IPS-20b (cell line): ENCODE measurements around the gene FBN1.

Source experiments
- H3K27ac ChIP-seq: one replicate; pipeline ENCODE4 v1.5.1; 2013; ENCODE audit warnings: low read length
- H3K27me3 ChIP-seq: 2 replicates; pipeline ENCODE4 v1.6.1; 2013; ENCODE audit warnings: mild to moderate bottlenecking, low read length, inconsistent platforms; ENCODE audit not compliant: insufficient read depth
- H3K36me3 ChIP-seq: 2 replicates; pipeline ENCODE4 v1.6.1; 2013; ENCODE audit warnings: low read depth, mild to moderate bottlenecking, inconsistent platforms, low read length, moderate library complexity; ENCODE audit not compliant: insufficient read depth
- H3K4me1 ChIP-seq: 2 replicates; pipeline ENCODE4 v1.6.1; 2013; ENCODE audit warnings: mild to moderate bottlenecking, control low read depth, inconsistent platforms, low read length, moderate library complexity; ENCODE audit not compliant: insufficient read depth
- H3K4me3 ChIP-seq: 2 replicates; pipeline ENCODE4 v1.5.1; 2013; ENCODE audit warnings: mild to moderate bottlenecking, low read length, inconsistent platforms
- H3K9ac ChIP-seq: 2 replicates; pipeline ENCODE4 v1.6.1; 2013; ENCODE audit warnings: low read depth, mild to moderate bottlenecking, inconsistent platforms, low read length, moderate library complexity
- H3K9me3 ChIP-seq: 2 replicates; pipeline ENCODE4 v1.6.1; 2013; ENCODE audit warnings: mild to moderate bottlenecking, low read depth, low read length, inconsistent platforms; ENCODE audit not compliant: insufficient read depth

Gene FBN1

GRCh38 chr15:48522911-48523310 lies 122.6 kb downstream of the FBN1 start:
- Histone ChIP-seq H3K4me1 (no peaks in the 10 kb centered on the region), H3K36me3 (no peaks in the 10 kb centered on the region), H3K4me3 (no peak overlapping the region), H3K9me3 (no peaks in the 10 kb centered on the region), H3K27me3 (no peaks in the 10 kb centered on the region), H3K27ac (no peak overlapping the region), H3K9ac (no peak overlapping the region)

GRCh38 chr15:48522123-48522522 lies 123.4 kb downstream of the FBN1 start:
- no peaks in the 10 kb centered on the region for H3K9me3 ChIP-seq
- H3K27ac ChIP-seq = no peak overlapping the region
- no peaks in the 10 kb centered on the region for H3K4me1 ChIP-seq
- H3K36me3 ChIP-seq = no peaks in the 10 kb centered on the region
- H3K27me3 ChIP-seq = no peaks in the 10 kb centered on the region
- H3K9ac ChIP-seq = no peak overlapping the region
- no peak overlapping the region for H3K4me3 ChIP-seq

GRCh38 chr15:48520376-48521155 lies 124.9 kb downstream of the FBN1 start:
- H3K9me3 ChIP-seq = no peaks in the 10 kb centered on the region
- H3K27me3 ChIP-seq = no peaks in the 10 kb centered on the region
- H3K36me3 ChIP-seq = no peaks in the 10 kb centered on the region
- H3K4me1 ChIP-seq = no peaks in the 10 kb centered on the region
- no peak overlapping the region for H3K27ac ChIP-seq
- no peak overlapping the region for H3K9ac ChIP-seq
- H3K4me3 ChIP-seq = no peak overlapping the region

GRCh38 chr15:48516121-48516520 lies 129.4 kb downstream of the FBN1 start:
- Histone ChIP-seq H3K36me3 (no peaks in the 10 kb centered on the region), H3K9me3 (no peaks in the 10 kb centered on the region), H3K27me3 (no peaks in the 10 kb centered on the region), H3K27ac (no peak overlapping the region), H3K9ac (no peak overlapping the region), H3K4me3 (no peak overlapping the region), H3K4me1 (no peaks in the 10 kb centered on the region)

- H3K27me3 ChIP-seq = no peaks in the 10 kb centered on the region
- H3K4me3 ChIP-seq = no peak overlapping the region
- H3K4me1 ChIP-seq = no peaks in the 10 kb centered on the region
- H3K27ac ChIP-seq = no peak overlapping the region
- no peaks in the 10 kb centered on the region for H3K36me3 ChIP-seq
- H3K9me3 ChIP-seq = no peaks in the 10 kb centered on the region
- H3K9ac ChIP-seq = no peak overlapping the region
Measured at GRCh38 chr15:48515500-48515899, 130.0 kb downstream of the FBN1 start.

- no peak overlapping the region for H3K27ac ChIP-seq
Measured at GRCh38 chr15:48514103-48514816, 131.2 kb downstream of the FBN1 start.

GRCh38 chr15:48510976-48511375 lies 134.5 kb downstream of the FBN1 start:
- no peaks in the 10 kb centered on the region for H3K27me3 ChIP-seq
- no peak overlapping the region for H3K9ac ChIP-seq
- H3K4me3 ChIP-seq = no peak overlapping the region
- no peaks in the 10 kb centered on the region for H3K9me3 ChIP-seq
- H3K4me1 ChIP-seq = no peaks in the 10 kb centered on the region
- no peak overlapping the region for H3K27ac ChIP-seq
- H3K36me3 ChIP-seq = no peaks in the 10 kb centered on the region

More at GRCh38 chr15:48514103-48514816, 131.2 kb downstream of the FBN1 start:
- Histone ChIP-seq H3K9ac (no peak overlapping the region), H3K4me3 (no peak overlapping the region), H3K27me3 (no peaks in the 10 kb centered on the region), H3K4me1 (no peaks in the 10 kb centered on the region), H3K36me3 (no peaks in the 10 kb centered on the region), H3K9me3 (no peaks in the 10 kb centered on the region)

- H3K27me3 ChIP-seq = no peaks in the 10 kb centered on the region
- no peak overlapping the region for H3K4me3 ChIP-seq
- no peaks in the 10 kb centered on the region for H3K4me1 ChIP-seq
- H3K9me3 ChIP-seq = no peaks in the 10 kb centered on the region
- no peak overlapping the region for H3K27ac ChIP-seq
- no peak overlapping the region for H3K9ac ChIP-seq
- no peaks in the 10 kb centered on the region for H3K36me3 ChIP-seq
Measured at GRCh38 chr15:48507416-48508065, 138.0 kb downstream of the FBN1 start.

GRCh38 chr15:48505067-48505466 lies 140.4 kb downstream of the FBN1 start:
- Histone ChIP-seq H3K9ac (no peak overlapping the region), H3K4me3 (no peak overlapping the region), H3K4me1 (no peaks in the 10 kb centered on the region), H3K9me3 (no peaks in the 10 kb centered on the region), H3K36me3 (no peaks in the 10 kb centered on the region), H3K27ac (no peak overlapping the region), H3K27me3 (no peaks in the 10 kb centered on the region)

GRCh38 chr15:48501208-48501607 lies 144.3 kb downstream of the FBN1 start:
- Histone ChIP-seq H3K27me3 (no peaks in the 10 kb centered on the region), H3K4me3 (no peak overlapping the region), H3K9me3 (no peaks in the 10 kb centered on the region), H3K9ac (no peak overlapping the region), H3K4me1 (no peaks in the 10 kb centered on the region), H3K27ac (no peak overlapping the region), H3K36me3 (no peaks in the 10 kb centered on the region)

GRCh38 chr15:48500595-48500994 lies 144.9 kb downstream of the FBN1 start:
- H3K27ac ChIP-seq = no peak overlapping the region
- no peak overlapping the region for H3K4me3 ChIP-seq
- no peak overlapping the region for H3K9ac ChIP-seq
- no peaks in the 10 kb centered on the region for H3K27me3 ChIP-seq
- no peaks in the 10 kb centered on the region for H3K4me1 ChIP-seq
- H3K9me3 ChIP-seq = no peaks in the 10 kb centered on the region
- no peaks in the 10 kb centered on the region for H3K36me3 ChIP-seq

GRCh38 chr15:48499978-48500377 lies 145.5 kb downstream of the FBN1 start:
- H3K4me3 ChIP-seq = no peak overlapping the region
- H3K4me1 ChIP-seq = no peaks in the 10 kb centered on the region
- H3K9me3 ChIP-seq = no peaks in the 10 kb centered on the region
- no peak overlapping the region for H3K27ac ChIP-seq
- H3K36me3 ChIP-seq = no peaks in the 10 kb centered on the region
- H3K9ac ChIP-seq = no peak overlapping the region
- no peaks in the 10 kb centered on the region for H3K27me3 ChIP-seq
